Erythroblast (primary cell): Measurements from ENCODE around the gene AKAP11.

Experiments used
- GATA1 ChIP-seq: IDR thresholded peaks from 2 replicates; pipeline ENCODE4 v1.6.1; 2011; ENCODE audit warnings: low read depth, mild to moderate bottlenecking, control low read depth, low read length, moderate library complexity
- POLR2A ChIP-seq: IDR thresholded peaks from 2 replicates; pipeline ENCODE4 v1.6.1; 2011; ENCODE audit warnings: mild to moderate bottlenecking, low read length

DNA sequence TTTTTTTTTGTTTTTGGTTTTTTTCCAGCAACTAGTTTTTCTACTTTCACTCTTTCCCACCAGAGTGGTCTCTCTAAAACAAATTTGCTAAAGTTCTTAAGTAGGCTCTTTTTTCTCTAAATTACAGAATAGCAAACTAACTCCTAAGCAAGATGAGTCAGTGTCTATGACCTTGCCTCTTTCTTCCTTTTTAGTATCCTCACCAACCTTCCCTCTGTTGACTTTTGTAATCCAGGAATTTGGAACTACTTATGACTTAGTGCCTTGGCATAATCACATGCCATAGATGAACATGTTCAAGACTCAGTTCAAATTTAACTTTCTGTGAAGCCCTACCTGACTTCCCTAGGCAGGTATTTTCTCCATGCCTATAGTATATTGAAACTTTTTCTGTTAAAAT is 32.3 kb upstream of the AKAP11 start:
- TF ChIP-seq POLR2A = no peak
- TF ChIP-seq GATA1 = no peak
